Liver (tissue), 9 donors: ENCODE data around the gene ANKRD49. TPM values are rescaled to one million over a fixed set of nuclear protein-coding genes. Genes with fewer than 3 reads are reported as not detected.
A peak's percentile ranks its signal among the peaks of the same experiment; 100 is the strongest.

Experiments used
- DNase-seq: peaks from one replicate; pipeline ENCODE4 v3.0.0-alpha.2; 2017; ENCODE audit warnings: low spot score
- H3K27ac ChIP-seq, 2 donors: one replicate each; pipeline ENCODE4 v1.7.0; 2013; ENCODE audit warnings: inconsistent platforms in 2 of 2, low read length in 2 of 2, control low read depth in 1 of 2, low read depth in 1 of 2, mild to moderate bottlenecking in 1 of 2
- H3K27me3 ChIP-seq, 4 donors: one replicate each; pipeline versions ENCODE4 v1.6.1 to v1.7.0; 2013; ENCODE audit warnings: low read length in 3 of 4, inconsistent platforms in 1 of 4, mild to moderate bottlenecking in 1 of 4, moderate library complexity in 1 of 4; ENCODE audit not compliant: control insufficient read depth in 4 of 4, insufficient read depth in 4 of 4
- H3K36me3 ChIP-seq, 4 donors: one replicate each; pipeline versions ENCODE4 v1.6.1 to v1.7.0; 2013; ENCODE audit warnings: low read length in 3 of 4, mild to moderate bottlenecking in 3 of 4, low read depth in 1 of 4, moderate library complexity in 1 of 4; ENCODE audit not compliant: control insufficient read depth in 4 of 4, insufficient read depth in 3 of 4
- H3K4me1 ChIP-seq, 4 donors: one replicate each; pipeline versions ENCODE4 v1.6.1 to v1.7.0; 2013; ENCODE audit warnings: low read length in 3 of 4, mild to moderate bottlenecking in 3 of 4, moderate library complexity in 1 of 4; ENCODE audit not compliant: control insufficient read depth in 4 of 4, insufficient read depth in 4 of 4
- H3K4me3 ChIP-seq, 3 donors: one replicate each; pipeline versions ENCODE4 v1.6.1 to v1.7.0; 2013; ENCODE audit warnings: low read length in 3 of 3, control low read depth in 1 of 3, low read depth in 1 of 3, mild to moderate bottlenecking in 1 of 3
- H3K9ac ChIP-seq, 2 donors: one replicate each; pipeline ENCODE4 v1.7.0; 2013; ENCODE audit warnings: low read length in 2 of 2, mild to moderate bottlenecking in 2 of 2, moderate library complexity in 2 of 2, control low read depth in 1 of 2, low read depth in 1 of 2
- H3K9me3 ChIP-seq, 4 donors: one replicate each; pipeline versions ENCODE4 v1.6.1 to v1.7.0; 2013; ENCODE audit warnings: low read length in 3 of 4; ENCODE audit not compliant: control insufficient read depth in 4 of 4
- ATF3 ChIP-seq: IDR thresholded peaks from 2 replicates; pipeline ENCODE4 v1.6.1; 2016; ENCODE audit warnings: antibody characterized with exemption
- EGR1 ChIP-seq, 2 donors: IDR thresholded peaks; 2 replicates each; pipeline ENCODE4 v1.6.1; 2016 to 2018; ENCODE audit warnings: antibody characterized with exemption in 2 of 2, low read depth in 2 of 2
- FOXA1 ChIP-seq: IDR thresholded peaks from 2 replicates; pipeline ENCODE4 v1.6.1; 2016; ENCODE audit warnings: antibody characterized with exemption
- HNF4A ChIP-seq, 2 donors: conservative IDR thresholded peaks; 2 replicates each; pipeline ENCODE4 v1.6.1; 2016; ENCODE audit warnings: antibody characterized with exemption in 2 of 2, mild to moderate bottlenecking in 2 of 2
- MAX ChIP-seq: IDR thresholded peaks from 2 replicates; pipeline ENCODE4 v1.6.1; 2016; ENCODE audit warnings: antibody characterized with exemption
- NR2F2 ChIP-seq: IDR thresholded peaks from 2 replicates; pipeline ENCODE4 v1.6.1; 2016; ENCODE audit warnings: antibody characterized with exemption
- RAD21 ChIP-seq, 2 donors: IDR thresholded peaks; 2 replicates each; pipeline ENCODE4 v1.6.1; 2016; ENCODE audit warnings: antibody characterized with exemption in 2 of 2, mild to moderate bottlenecking in 2 of 2
- RXRA ChIP-seq, 2 donors: IDR thresholded peaks; 2 replicates each; pipeline ENCODE4 v1.6.1; 2017 to 2018; ENCODE audit warnings: antibody characterized with exemption in 2 of 2, mild to moderate bottlenecking in 1 of 2
- SP1 ChIP-seq: IDR thresholded peaks from 2 replicates; pipeline ENCODE4 v1.6.1; 2018; ENCODE audit warnings: antibody characterized with exemption, mild to moderate bottlenecking
- TAF1 ChIP-seq: conservative IDR thresholded peaks from 2 replicates; pipeline ENCODE4 v1.6.1; 2016; ENCODE audit warnings: antibody characterized with exemption, mild to moderate bottlenecking
- YY1 ChIP-seq: IDR thresholded peaks from 2 replicates; pipeline ENCODE4 v1.6.1; 2016; ENCODE audit warnings: antibody characterized with exemption, mild to moderate bottlenecking
- ZBTB33 ChIP-seq: IDR thresholded peaks from 2 replicates; pipeline ENCODE4 v1.6.1; 2016; ENCODE audit warnings: antibody characterized with exemption
- WGBS: extraction: QIAGEN DNeasy Blood & Tissue Kit; methylation state at CpG from one replicate; pipeline ENCODE4 v1.1.7; 2013; 5-methylcytosine and 5-hydroxymethylcytosine counted together
- polyA plus RNA-seq, 2 donors: library from polyadenylated mRNA; stranded (reverse) in 1 of 2; unstranded in 1 of 2; fragments of 200-250 nt in 1 of 2; fragments of >200 nt in 1 of 2; fragmentation: Nextera tagmentation in 1 of 2; extraction: Ambion mirVana in 1 of 2; gene quantifications; one replicate each; pipeline versions ENCODE4 v1.2.1 to v1.2.3, GENCODE V29; 2013 to 2015
- total RNA-seq, 2 donors: library from RNA; depleted of rRNA; stranded (reverse); fragments of >200 nt; gene quantifications; one replicate each; pipeline ENCODE4 v1.2.3, GENCODE V29; 2014
- TF ChIP-seq, protein P1 (sequence below): fragments of 150-350 bp; IDR thresholded peaks from 2 replicates; pipeline ENCODE4 v1.5.1; 2017; ENCODE audit warnings: improper control_type of control experiment, low read depth, low read length; ENCODE audit not compliant: missing input control
- donor health status: healthy.
- donor health status: healthy.
- donor health status: healthy.
- donor health status: healthy.
- donor health status: healthy.

Gene ANKRD49
- total and polyA plus RNA-seq, 4 donors, result 5.4 to 12.3 (median 9.8) TPM

- H3K9ac ChIP-seq, result peak overlapping the region in 1 of 2 donors; percentile 13
- H3K9me3 ChIP-seq, result no peaks in the 10 kb centered on the region
- H3K36me3 ChIP-seq, result no peaks in the 10 kb centered on the region
- 13% methylated on average over 59 of the region's 59 CpGs for WGBS
- peak overlapping the region; percentile 45 to 72 (median 57) for H3K4me3 ChIP-seq
- no peaks in the 10 kb centered on the region for H3K27me3 ChIP-seq
- H3K27ac ChIP-seq, result peak overlapping the region; percentile 93 to 96
- peaks cover 3 to 17% (median 12%) of the 10 kb centered on the region in 4 donors for H3K4me1 ChIP-seq
- DNase-seq, result peak; percentile 35
- TF ChIP-seq ZBTB33 (no peak), ATF3 (no peak), FOXA1 (no peak), TAF1 (no peak), YY1 (no peak), NR2F2 (no peak), EGR1 (IDR thresholded peaks at IDR 0.05; ENCODE audit: low read depth in 2 of 2) (no peak), SP1 (no peak), MAX (no peak), HNF4A (conservative IDR thresholded peaks at IDR 0.05) (no peak), RAD21 (IDR thresholded peaks at IDR 0.05) (no peak)
- TF ChIP-seq, protein P1, sequence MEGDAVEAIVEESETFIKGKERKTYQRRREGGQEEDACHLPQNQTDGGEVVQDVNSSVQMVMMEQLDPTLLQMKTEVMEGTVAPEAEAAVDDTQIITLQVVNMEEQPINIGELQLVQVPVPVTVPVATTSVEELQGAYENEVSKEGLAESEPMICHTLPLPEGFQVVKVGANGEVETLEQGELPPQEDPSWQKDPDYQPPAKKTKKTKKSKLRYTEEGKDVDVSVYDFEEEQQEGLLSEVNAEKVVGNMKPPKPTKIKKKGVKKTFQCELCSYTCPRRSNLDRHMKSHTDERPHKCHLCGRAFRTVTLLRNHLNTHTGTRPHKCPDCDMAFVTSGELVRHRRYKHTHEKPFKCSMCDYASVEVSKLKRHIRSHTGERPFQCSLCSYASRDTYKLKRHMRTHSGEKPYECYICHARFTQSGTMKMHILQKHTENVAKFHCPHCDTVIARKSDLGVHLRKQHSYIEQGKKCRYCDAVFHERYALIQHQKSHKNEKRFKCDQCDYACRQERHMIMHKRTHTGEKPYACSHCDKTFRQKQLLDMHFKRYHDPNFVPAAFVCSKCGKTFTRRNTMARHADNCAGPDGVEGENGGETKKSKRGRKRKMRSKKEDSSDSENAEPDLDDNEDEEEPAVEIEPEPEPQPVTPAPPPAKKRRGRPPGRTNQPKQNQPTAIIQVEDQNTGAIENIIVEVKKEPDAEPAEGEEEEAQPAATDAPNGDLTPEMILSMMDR, result no peak
These were observed 51.0 kb downstream of the ANKRD49 start for GRCh38 chr11:94544646-94545263.

DNA sequence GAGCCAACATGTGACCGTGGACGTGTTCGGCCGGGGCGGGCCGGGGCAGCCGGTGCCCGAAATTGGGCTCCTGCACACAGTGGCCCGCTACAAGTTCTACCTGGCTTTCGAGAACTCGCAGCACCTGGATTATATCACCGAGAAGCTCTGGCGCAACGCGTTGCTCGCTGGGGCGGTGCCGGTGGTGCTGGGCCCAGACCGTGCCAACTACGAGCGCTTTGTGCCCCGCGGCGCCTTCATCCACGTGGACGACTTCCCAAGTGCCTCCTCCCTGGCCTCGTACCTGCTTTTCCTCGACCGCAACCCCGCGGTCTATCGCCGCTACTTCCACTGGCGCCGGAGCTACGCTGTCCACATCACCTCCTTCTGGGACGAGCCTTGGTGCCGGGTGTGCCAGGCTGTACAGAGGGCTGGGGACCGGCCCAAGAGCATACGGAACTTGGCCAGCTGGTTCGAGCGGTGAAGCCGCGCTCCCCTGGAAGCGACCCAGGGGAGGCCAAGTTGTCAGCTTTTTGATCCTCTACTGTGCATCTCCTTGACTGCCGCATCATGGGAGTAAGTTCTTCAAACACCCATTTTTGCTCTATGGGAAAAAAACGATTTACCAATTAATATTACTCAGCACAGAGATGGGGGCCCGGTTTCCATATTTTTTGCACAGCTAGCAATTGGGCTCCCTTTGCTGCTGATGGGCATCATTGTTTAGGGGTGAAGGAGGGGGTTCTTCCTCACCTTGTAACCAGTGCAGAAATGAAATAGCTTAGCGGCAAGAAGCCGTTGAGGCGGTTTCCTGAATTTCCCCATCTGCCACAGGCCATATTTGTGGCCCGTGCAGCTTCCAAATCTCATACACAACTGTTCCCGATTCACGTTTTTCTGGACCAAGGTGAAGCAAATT lies 51.7 kb downstream of the ANKRD49 start:
- H3K4me3 ChIP-seq, result peak overlapping the region in 1 of 3 donors; percentile 57
- 57% methylated on average over 54 of the region's 54 CpGs for WGBS
- no peaks in the 10 kb centered on the region for H3K36me3 ChIP-seq
- H3K9ac ChIP-seq, result no peak overlapping the region
- H3K9me3 ChIP-seq, result no peaks in the 10 kb centered on the region
- no peak overlapping the region for H3K27ac ChIP-seq
- no peak for TF ChIP-seq RXRA (IDR thresholded peaks at IDR 0.05)
- no peak for TF ChIP-seq TAF1
- TF ChIP-seq EGR1 (IDR thresholded peaks at IDR 0.05; ENCODE audit: low read depth in 2 of 2), result no peak
- peaks cover 3 to 17% (median 12%) of the 10 kb centered on the region in 4 donors for H3K4me1 ChIP-seq
- no peaks in the 10 kb centered on the region for H3K27me3 ChIP-seq
- DNase-seq, result no peak
